ENCODE data around the gene HEXA.

HEXA gene

GRCh38 chr15:72318408-72318942, 57.3 kb downstream of the HEXA start:
- no peak for DNase-seq

GRCh38 chr15:72315706-72316370, 60.0 kb downstream of the HEXA start:
- DNase-seq, result no peak

- no peak for DNase-seq
Measured at GRCh38 chr15:72313881-72314280, 61.9 kb downstream of the HEXA start.

GRCh38 chr15:72313448-72313840, 62.4 kb downstream of the HEXA start:
- DNase-seq, result no peak

GRCh38 chr15:72312605-72313447, 63.0 kb downstream of the HEXA start:
- peak; percentile 28 for DNase-seq

- no peak for DNase-seq
Measured at GRCh38 chr15:72307026-72307425, 68.8 kb downstream of the HEXA start.

- DNase-seq, result peak; percentile 74
Measured at GRCh38 chr15:72306211-72306785, 69.5 kb downstream of the HEXA start.

GRCh38 chr15:72304596-72304995, 71.2 kb downstream of the HEXA start:
- no peak for DNase-seq

- DNase-seq, result no peak
Measured at GRCh38 chr15:72302955-72303354, 72.9 kb downstream of the HEXA start.

Data from NK-92 treated with Interleukin-12 subunit alpha and Interleukin-12 subunit beta, amount 100 ng/mL, for 24 hours (cell line).